Mesangial cell (primary cell): ENCODE measurements around the gene HYLS1. TPM values are rescaled to one million over a fixed set of nuclear protein-coding genes. Genes with fewer than 3 reads are reported as not detected.

ENCODE experiments used
- total RNA-seq: library from RNA; depleted of rRNA; stranded (reverse); fragments of >200 nt; gene quantifications from 2 replicates; pipeline ENCODE4 v1.2.3, GENCODE V29; 2015

Gene HYLS1
- 6.8 and 16.0 TPM in 2 replicates for total RNA-seq

GRCh38 chr11:125887373-125888324 is at the start of gene HYLS1:
HYLS1 (plus strand) TSS chr11:125887668; CDS start chr11:125899369, 11,701 bp downstream.

GRCh38 chr11:125902927-125903710 is 15.7 kb downstream of the HYLS1 start, which contains the start of gene PUS3:
PUS3 (minus strand) TSS chr11:125903206; CDS start chr11:125896284, 6,922 bp downstream.

GRCh38 chr11:125903711-125904659 is 16.5 kb downstream of the HYLS1 start, which contains the start of gene DDX25:
DDX25 (plus strand) TSS chr11:125904508; CDS start chr11:125904518, 10 bp downstream.

GRCh38 chr11:125945797-125946520 is 58.5 kb downstream of the HYLS1 start, which contains the start of gene VSIG10L2:
VSIG10L2 (plus strand) TSS chr11:125946044; CDS start chr11:125946056, 12 bp downstream.

Other genes starting within 250 kb of the HYLS1 start
- not detected in 2 replicates for gene ACRV1, start 206.8 kb upstream of the HYLS1 start, total RNA-seq
- not detected in 2 replicates for gene PATE1, start 141.4 kb upstream of the HYLS1 start, total RNA-seq
- not detected in 2 replicates for gene PATE2, start 108.8 kb upstream of the HYLS1 start, total RNA-seq
- not detected in 2 replicates for gene PATE3, start 99.5 kb upstream of the HYLS1 start, total RNA-seq
- not detected in 2 replicates for gene PATE4, start 54.4 kb upstream of the HYLS1 start, total RNA-seq
- gene PUS3, start 15.5 kb downstream of the HYLS1 start, total RNA-seq: 5.1 and 6.0 TPM in 2 replicates
- not detected in 2 replicates for gene DDX25, start 16.8 kb downstream of the HYLS1 start, total RNA-seq
- gene VSIG10L2, start 58.4 kb downstream of the HYLS1 start, total RNA-seq: not detected in 2 replicates
- 4.7 and 7.4 TPM in 2 replicates for gene CDON, start 175.2 kb downstream of the HYLS1 start, total RNA-seq